K562 (cell line): Measurements from ENCODE around the gene SMIM29. TPM values are rescaled to one million over a fixed set of nuclear protein-coding genes. Genes with fewer than 3 reads are reported as not detected.

Experiments used
- ATF1 ChIP-seq, 2 experiments: fragments of 450-650 bp in 1 of 2; IDR thresholded peaks; 2 replicates each; pipeline ENCODE4 v1.6.1; 2016; ENCODE audit warnings: missing compliant biosample characterization in 1 of 2, missing genetic modification characterization in 1 of 2
- BACH1 ChIP-seq: fragments of 200-800 bp; sonication (Bioruptor generic); IDR thresholded peaks from 2 replicates; pipeline ENCODE4 v1.6.1; 2016; ENCODE audit warnings: missing genetic modification characterization, missing compliant biosample characterization
- BHLHE40 ChIP-seq: IDR thresholded peaks from 2 replicates; pipeline ENCODE4 v1.6.1; 2011; ENCODE audit warnings: low read length, improper control_type of control experiment
- BRF1 ChIP-seq: IDR thresholded peaks from 3 replicates; pipeline ENCODE4 v1.6.1; 2011; ENCODE audit warnings: borderline replicate concordance, mild to moderate bottlenecking; ENCODE audit not compliant: insufficient read length; ENCODE audit errors: extremely low read depth
- FOSL1 ChIP-seq: fragments of 200-800 bp; sonication (Bioruptor generic); conservative IDR thresholded peaks from 2 replicates; pipeline ENCODE4 v1.6.1; 2016; ENCODE audit warnings: missing genetic modification characterization, missing compliant biosample characterization
- HMGN3 ChIP-seq: IDR thresholded peaks from 2 replicates; pipeline ENCODE4 v1.6.1; 2011; ENCODE audit warnings: borderline replicate concordance, low read depth, mild to moderate bottlenecking, mixed read lengths, low read length; ENCODE audit not compliant: insufficient read length; ENCODE audit errors: extremely low read depth
- KDM1A ChIP-seq, 2 experiments: fragments of 450-650 bp; IDR thresholded peaks; 2 replicates each; pipeline ENCODE4 v1.6.1; 2016; ENCODE audit warnings: mild to moderate bottlenecking in 2 of 2
- MTA3 ChIP-seq: fragments of 450-650 bp; formaldehyde crosslinking; IDR thresholded peaks from 2 replicates; pipeline ENCODE4 v1.6.1; 2017; ENCODE audit warnings: mild to moderate bottlenecking, borderline replicate concordance
- NCOR1 ChIP-seq: fragments of 450-650 bp; IDR thresholded peaks from 2 replicates; pipeline ENCODE4 v1.6.1; 2016; ENCODE audit warnings: mild to moderate bottlenecking, moderate library complexity
- PHF21A ChIP-seq: fragments of 450-650 bp; IDR thresholded peaks from 2 replicates; pipeline ENCODE4 v1.6.1; 2017; ENCODE audit warnings: low read depth, borderline replicate concordance
- PYGO2 ChIP-seq: fragments of 450-650 bp; IDR thresholded peaks from 2 replicates; pipeline ENCODE4 v1.6.1; 2016; ENCODE audit warnings: mild to moderate bottlenecking, missing genetic modification characterization, moderate library complexity, missing compliant biosample characterization
- RBM22 ChIP-seq: fragments of 200-400 bp; formaldehyde crosslinking; IDR thresholded peaks from 2 replicates; pipeline ENCODE4 v1.6.1; 2018; ENCODE audit warnings: low read length, low read depth; ENCODE audit not compliant: poor library complexity, severe bottlenecking
- TAL1 ChIP-seq: fragments of 450-650 bp; IDR thresholded peaks from 2 replicates; pipeline ENCODE4 v1.6.1; 2016; ENCODE audit warnings: mild to moderate bottlenecking
- ZKSCAN1 ChIP-seq: fragments of 150-350 bp; IDR thresholded peaks from 2 replicates; pipeline ENCODE4 v1.6.1; 2016; ENCODE audit warnings: low read depth, low read length
- ZNF239 ChIP-seq: fragments of 250-450 bp; sonication (Bioruptor Pico); IDR thresholded peaks from 2 replicates; pipeline ENCODE4 v1.4.0; 2020; ENCODE audit warnings: mild to moderate bottlenecking
- ZNF263 ChIP-seq: sonication (generic); formaldehyde crosslinking; IDR thresholded peaks from 2 replicates; pipeline ENCODE4 v1.8.0; 2022; ENCODE audit warnings: mild to moderate bottlenecking, missing genetic modification reagents, borderline replicate concordance
- polyA plus RNA-seq, 8 experiments: library from polyadenylated mRNA; depleted of rRNA in 4 of 8; stranded (reverse) in 5 of 8; unstranded in 3 of 8; fragments of >200 nt; fragmentation: Nextera tagmentation in 2 of 8; fragmentation: Illumina TruSeq in 1 of 8; extraction: Ambion mirVana in 2 of 8; extraction: Trizol in 1 of 8; gene quantifications; 2 replicates each; pipeline versions ENCODE4 v1.2.1 to v1.2.3, GENCODE V29; 2011 to 2014; ENCODE audit warnings: inconsistent platforms in 1 of 8, missing spikeins in 1 of 8
- total RNA-seq, 7 experiments: library from RNA; depleted of rRNA in 6 of 7; stranded (reverse); fragments of >200 nt in 6 of 7; fragmentation: Illumina TruSeq in 2 of 7; extraction: Trizol in 2 of 7; gene quantifications; 2 replicates each; pipeline versions ENCODE4 v1.2.1 to v1.2.3, GENCODE V29; 2011 to 2021; ENCODE audit warnings: low replicate concordance in 1 of 7
- TF ChIP-seq, protein P1 (sequence below), 2 experiments: fragments of 450-650 bp; IDR thresholded peaks; 2 replicates each; pipeline ENCODE4 v1.6.1; 2016; ENCODE audit warnings: mild to moderate bottlenecking in 2 of 2, borderline replicate concordance in 1 of 2, low read depth in 1 of 2, moderate library complexity in 1 of 2

SMIM29 gene
- total and polyA plus RNA-seq, 9 of the 15 experiments (the other 6 are each of a cell fraction or from before 2014, with no cell fraction given), result 6.5 to 36.7 (median 20.9) TPM

DNA sequence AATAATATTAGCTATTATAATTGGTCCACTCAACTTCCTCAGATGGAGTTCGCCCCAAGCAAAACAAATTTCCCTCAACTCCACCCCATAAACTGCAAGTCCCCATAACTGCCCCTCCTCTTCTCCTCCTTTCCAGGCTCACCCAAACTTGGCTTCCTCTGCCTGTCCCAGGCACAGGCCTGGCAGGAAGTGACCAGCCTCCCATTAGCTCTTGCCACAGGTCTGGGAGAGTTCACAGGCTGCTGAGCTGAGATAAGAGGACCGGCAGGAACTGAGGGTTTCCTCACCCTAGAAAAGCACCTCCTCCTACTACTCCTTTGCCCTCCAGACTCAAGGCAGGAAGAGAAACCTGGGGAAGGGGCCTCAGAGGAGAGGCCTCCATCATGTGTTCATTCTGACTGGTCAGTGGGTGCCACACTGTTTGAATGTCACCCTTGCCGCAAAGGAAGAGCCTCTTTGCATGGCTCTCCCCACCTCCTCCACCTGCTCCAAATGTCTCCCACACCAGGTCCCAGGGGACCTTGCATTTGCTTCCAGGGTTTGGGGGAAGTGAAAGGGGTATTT lies 24.5 kb upstream of the SMIM29 start (continued):
- 0 out of 2 replicates have a peak, but pooled peaks have one; percentile 45 for TF ChIP-seq BACH1 (tag)
- TF ChIP-seq ATF1 (CRISPR knock-in tag; IDR thresholded peaks at IDR 0.05), result no peak
- TF ChIP-seq ATF1 (tag; IDR thresholded peaks at IDR 0.05), result peak; percentile 65
- TF ChIP-seq MTA3, result peak; percentile 96
- no peak for TF ChIP-seq BRF1
- TF ChIP-seq PHF21A, result peak; percentile 86; the same call in 1 of the 2 replicates
- peak; percentile 65 for TF ChIP-seq ZNF239 (CRISPR knock-in tag)
- no peak for TF ChIP-seq RBM22
- peak; percentile 93 for TF ChIP-seq ZKSCAN1
- TF ChIP-seq BHLHE40, result peak; percentile 67; the same call in 1 of the 2 replicates
- TF ChIP-seq ZNF263, result peak; percentile 58; the same call in 1 of the 2 replicates
- peak; percentile 62; the same call in 1 of the 2 replicates for TF ChIP-seq PYGO2 (tag)
- no peak for TF ChIP-seq HMGN3
- TF ChIP-seq, protein P1, sequence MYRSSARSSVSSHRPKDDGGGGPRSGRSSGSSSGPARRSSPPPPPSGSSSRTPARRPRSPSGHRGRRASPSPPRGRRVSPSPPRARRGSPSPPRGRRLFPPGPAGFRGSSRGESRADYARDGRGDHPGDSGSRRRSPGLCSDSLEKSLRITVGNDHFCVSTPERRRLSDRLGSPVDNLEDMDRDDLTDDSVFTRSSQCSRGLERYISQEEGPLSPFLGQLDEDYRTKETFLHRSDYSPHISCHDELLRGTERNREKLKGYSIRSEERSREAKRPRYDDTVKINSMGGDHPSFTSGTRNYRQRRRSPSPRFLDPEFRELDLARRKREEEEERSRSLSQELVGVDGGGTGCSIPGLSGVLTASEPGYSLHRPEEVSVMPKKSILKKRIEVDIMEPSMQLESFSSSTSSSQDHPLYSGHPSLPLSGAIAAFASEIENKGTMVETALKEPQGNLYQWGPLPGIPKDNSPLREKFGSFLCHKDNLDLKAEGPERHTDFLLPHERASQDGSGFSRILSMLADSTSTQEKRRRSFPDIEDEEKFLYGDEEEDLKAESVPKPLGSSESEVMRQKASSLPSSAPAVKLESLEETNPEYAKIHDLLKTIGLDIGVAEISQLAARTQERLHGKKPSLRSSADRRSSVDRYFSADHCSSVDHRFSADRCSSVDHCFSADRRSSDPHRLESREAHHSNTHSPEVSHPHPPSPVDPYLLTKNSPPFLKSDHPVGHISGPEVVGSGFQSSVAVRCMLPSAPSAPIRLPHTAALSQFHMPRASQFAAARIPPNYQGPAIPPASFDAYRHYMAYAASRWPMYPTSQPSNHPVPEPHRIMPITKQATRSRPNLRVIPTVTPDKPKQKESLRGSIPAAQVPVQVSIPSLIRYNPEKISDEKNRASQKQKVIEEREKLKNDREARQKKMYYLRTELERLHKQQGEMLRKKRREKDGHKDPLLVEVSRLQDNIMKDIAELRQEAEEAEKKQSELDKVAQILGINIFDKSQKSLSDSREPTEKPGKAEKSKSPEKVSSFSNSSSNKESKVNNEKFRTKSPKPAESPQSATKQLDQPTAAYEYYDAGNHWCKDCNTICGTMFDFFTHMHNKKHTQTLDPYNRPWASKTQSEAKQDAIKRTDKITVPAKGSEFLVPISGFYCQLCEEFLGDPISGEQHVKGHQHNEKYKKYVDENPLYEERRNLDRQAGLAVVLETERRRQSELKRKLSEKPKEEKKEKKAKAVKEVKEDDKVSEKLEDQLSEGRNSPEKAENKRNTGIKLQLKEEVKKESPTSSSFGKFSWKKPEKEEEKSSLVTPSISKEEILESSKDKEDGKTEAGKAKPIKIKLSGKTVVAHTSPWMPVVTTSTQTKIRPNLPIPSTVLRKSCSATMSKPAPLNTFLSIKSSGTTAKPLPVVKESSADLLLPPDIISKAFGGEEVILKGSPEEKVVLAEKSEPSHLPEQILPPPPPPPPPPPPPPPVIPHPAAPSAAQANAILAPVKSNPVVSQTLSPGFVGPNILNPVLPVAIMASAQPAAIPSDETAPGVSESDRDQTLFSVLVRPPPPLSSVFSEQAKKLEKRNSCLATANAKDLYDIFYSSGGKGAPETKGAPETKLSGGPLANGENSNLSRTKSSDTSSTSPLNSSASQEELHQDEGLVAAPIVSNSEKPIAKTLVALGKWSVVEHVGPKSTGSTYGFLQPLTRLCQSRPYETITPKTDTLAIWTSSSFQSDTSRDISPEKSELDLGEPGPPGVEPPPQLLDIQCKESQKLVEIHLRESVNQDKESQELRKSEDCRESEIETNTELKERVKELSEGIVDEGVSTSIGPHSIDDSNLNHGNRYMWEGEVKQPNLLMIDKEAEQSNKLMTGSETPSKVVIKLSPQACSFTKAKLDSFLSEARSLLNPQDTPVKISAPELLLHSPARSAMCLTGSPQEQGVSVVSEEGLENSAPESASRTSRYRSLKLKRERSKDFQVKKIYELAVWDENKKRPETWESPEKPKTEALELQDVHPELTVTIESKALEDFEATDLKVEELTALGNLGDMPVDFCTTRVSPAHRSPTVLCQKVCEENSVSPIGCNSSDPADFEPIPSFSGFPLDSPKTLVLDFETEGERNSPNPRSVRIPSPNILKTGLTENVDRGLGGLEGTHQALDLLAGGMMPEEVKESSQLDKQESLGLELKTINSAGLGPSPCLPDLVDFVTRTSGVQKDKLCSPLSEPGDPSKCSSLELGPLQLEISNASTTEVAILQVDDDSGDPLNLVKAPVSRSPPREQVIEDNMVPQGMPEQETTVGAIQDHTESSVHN (IDR thresholded peaks at IDR 0.05; ENCODE audit: borderline replicate concordance in 1 of 2, low read depth in 1 of 2), result no peak
- TF ChIP-seq FOSL1 (tag), result peak; percentile 69
- peak in 1 of 2 experiments; percentile 81; a peak in 3 of 4 replicates for TF ChIP-seq KDM1A (IDR thresholded peaks at IDR 0.05)
- peak; percentile 95 for TF ChIP-seq NCOR1
- peak; percentile 94 for TF ChIP-seq TAL1
